ENCODE measurements around the gene TMA16. TPM values are rescaled to one million over a fixed set of nuclear protein-coding genes. Genes with fewer than 3 reads are reported as not detected.

Gene TMA16
- total and polyA plus RNA-seq, 2 experiments from 2014 or later, result 26.0 to 26.6 TPM

DNA sequence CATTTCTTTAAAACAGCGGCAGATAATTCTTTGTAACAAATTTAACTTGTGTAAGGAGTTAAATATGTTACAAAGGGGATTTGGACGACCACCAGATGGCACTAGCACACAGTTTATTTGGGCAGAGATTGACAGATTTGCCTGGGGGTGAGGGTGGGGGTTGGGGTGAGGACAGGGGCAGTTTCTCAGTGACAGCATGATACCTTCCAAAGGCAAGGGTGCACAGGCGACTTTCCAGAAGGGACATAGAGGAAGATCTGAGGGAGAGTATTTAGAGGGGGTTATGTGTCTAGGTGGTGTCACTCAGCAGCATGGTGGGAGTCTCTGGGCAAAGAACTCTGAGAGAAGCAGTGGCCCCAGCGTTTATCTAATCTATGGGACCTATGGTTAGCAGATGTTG lies 9.6 kb upstream of the TMA16 start:
- H3K9me3 ChIP-seq (ENCODE audit: low read depth), result no peaks in the 10 kb centered on the region
- H3K79me2 ChIP-seq (ENCODE audit: insufficient read depth), result no peaks in the 10 kb centered on the region
- no peaks in the 10 kb centered on the region for H3K9me2 ChIP-seq (ENCODE audit: insufficient read depth)
- DNase-seq, result peak; percentile 47
- no peak overlapping the region for H3K27ac ChIP-seq
- no peaks in the 10 kb centered on the region for H3K4me1 ChIP-seq (ENCODE audit: insufficient read depth)
- H3F3A ChIP-seq (ENCODE audit: insufficient read depth), result no peaks in the 10 kb centered on the region
- H3K4me3 ChIP-seq, result no peak overlapping the region
- H3K9ac ChIP-seq, result no peak overlapping the region
- TF ChIP-seq EZH2phosphoT487 (IDR thresholded peaks at IDR 0.05; ENCODE audit: insufficient read depth, low read depth) (no peak), EZH2 (IDR thresholded peaks at IDR 0.05; ENCODE audit: insufficient read depth, poor library complexity, severe bottlenecking) (no peak)
- H2AFZ ChIP-seq, result no peak overlapping the region
- H3K27me3 ChIP-seq (replicated peaks; ENCODE audit: insufficient read depth), result peaks cover 5% of the 10 kb centered on the region; the same call in 1 of the 2 replicates
- no peak overlapping the region for H3K4me2 ChIP-seq (ENCODE audit: unreplicated experiment)
- no peaks in the 10 kb centered on the region for H3K36me3 ChIP-seq (ENCODE audit: low read depth)
- no peaks in the 10 kb centered on the region for H4K20me1 ChIP-seq (ENCODE audit: insufficient read depth)
- WGBS, 2 experiments (ENCODE audit: low coverage in 1 of 2, low lambda C conversion rate in 2 of 2, missing lambda C conversion rate in 2 of 2), result 0 to 4% methylated on average over 3 to 4 of the region's 4 CpGs
- in situ Hi-C loops (cut with MboI), result no loop called here

GRCh38 chr4:163485589-163485988 lies 8.9 kb upstream of the TMA16 start:
- TF ChIP-seq EZH2 (IDR thresholded peaks at IDR 0.05; ENCODE audit: insufficient read depth, poor library complexity, severe bottlenecking), result no peak
- TF ChIP-seq EZH2phosphoT487 (IDR thresholded peaks at IDR 0.05; ENCODE audit: insufficient read depth, low read depth), result no peak
- no peaks in the 10 kb centered on the region for H4K20me1 ChIP-seq (ENCODE audit: insufficient read depth)
- in situ Hi-C loops (cut with MboI), result no loop called here
- no peaks in the 10 kb centered on the region for H3K9me2 ChIP-seq (ENCODE audit: insufficient read depth)
- H3K27ac ChIP-seq, result no peak overlapping the region
- no peak for DNase-seq
- H3K4me2 ChIP-seq (ENCODE audit: unreplicated experiment), result no peak overlapping the region
- no peaks in the 10 kb centered on the region for H3K9me3 ChIP-seq (ENCODE audit: low read depth)
- H3K9ac ChIP-seq, result no peak overlapping the region
- H3K36me3 ChIP-seq (ENCODE audit: low read depth), result no peaks in the 10 kb centered on the region
- H3K4me1 ChIP-seq (ENCODE audit: insufficient read depth), result no peaks in the 10 kb centered on the region
- no peak overlapping the region for H3K4me3 ChIP-seq
- 20 to 38% methylated on average over 2 of the region's 2 CpGs for WGBS, 2 experiments (ENCODE audit: low coverage in 1 of 2, low lambda C conversion rate in 2 of 2, missing lambda C conversion rate in 2 of 2)
- peaks cover 5% of the 10 kb centered on the region; the same call in 1 of the 2 replicates for H3K27me3 ChIP-seq (replicated peaks; ENCODE audit: insufficient read depth)
- H3F3A ChIP-seq (ENCODE audit: insufficient read depth), result no peaks in the 10 kb centered on the region
- H2AFZ ChIP-seq, result no peak overlapping the region
- H3K79me2 ChIP-seq (ENCODE audit: insufficient read depth), result no peaks in the 10 kb centered on the region

DNA sequence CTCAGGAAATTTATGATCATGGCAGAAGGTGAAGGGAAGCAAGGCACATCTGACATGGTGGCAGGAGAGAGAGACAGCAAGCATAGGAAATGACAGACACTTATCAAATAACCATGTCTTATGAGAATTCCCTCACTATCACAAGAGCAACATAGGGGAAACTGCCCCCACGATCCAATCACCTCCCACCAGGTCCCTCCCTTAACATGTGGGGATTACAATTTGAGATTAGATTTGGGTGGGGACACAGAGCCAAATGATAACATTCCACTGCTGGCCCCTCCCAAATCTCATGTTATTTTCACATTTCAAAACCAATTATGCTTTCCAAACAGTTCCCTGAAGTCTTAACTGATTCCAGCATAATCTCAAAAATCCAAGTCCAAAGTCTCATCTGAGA lies 8.2 kb upstream of the TMA16 start:
- H3K79me2 ChIP-seq (ENCODE audit: insufficient read depth), result no peaks in the 10 kb centered on the region
- H3K9me2 ChIP-seq (ENCODE audit: insufficient read depth), result no peaks in the 10 kb centered on the region
- H3K27ac ChIP-seq, result no peak overlapping the region
- H3K4me1 ChIP-seq (ENCODE audit: insufficient read depth), result no peaks in the 10 kb centered on the region
- H3F3A ChIP-seq (ENCODE audit: insufficient read depth), result no peaks in the 10 kb centered on the region
- no peak for DNase-seq
- no peaks in the 10 kb centered on the region for H3K36me3 ChIP-seq (ENCODE audit: low read depth)
- no peaks in the 10 kb centered on the region for H3K9me3 ChIP-seq (ENCODE audit: low read depth)
- H3K4me2 ChIP-seq (ENCODE audit: unreplicated experiment), result no peak overlapping the region
- TF ChIP-seq EZH2phosphoT487 (IDR thresholded peaks at IDR 0.05; ENCODE audit: insufficient read depth, low read depth), result no peak
- in situ Hi-C loops (cut with MboI), result no loop called here
- WGBS, 2 experiments (ENCODE audit: low coverage in 1 of 2, low lambda C conversion rate in 2 of 2, missing lambda C conversion rate in 2 of 2), result 18 to 33% methylated on average over 1 of the region's 1 CpG
- H3K4me3 ChIP-seq, result no peak overlapping the region
- no peaks in the 10 kb centered on the region for H4K20me1 ChIP-seq (ENCODE audit: insufficient read depth)
- H2AFZ ChIP-seq, result no peak overlapping the region
- peaks cover 5% of the 10 kb centered on the region; the same call in 1 of the 2 replicates for H3K27me3 ChIP-seq (replicated peaks; ENCODE audit: insufficient read depth)
- H3K9ac ChIP-seq, result no peak overlapping the region

DNA sequence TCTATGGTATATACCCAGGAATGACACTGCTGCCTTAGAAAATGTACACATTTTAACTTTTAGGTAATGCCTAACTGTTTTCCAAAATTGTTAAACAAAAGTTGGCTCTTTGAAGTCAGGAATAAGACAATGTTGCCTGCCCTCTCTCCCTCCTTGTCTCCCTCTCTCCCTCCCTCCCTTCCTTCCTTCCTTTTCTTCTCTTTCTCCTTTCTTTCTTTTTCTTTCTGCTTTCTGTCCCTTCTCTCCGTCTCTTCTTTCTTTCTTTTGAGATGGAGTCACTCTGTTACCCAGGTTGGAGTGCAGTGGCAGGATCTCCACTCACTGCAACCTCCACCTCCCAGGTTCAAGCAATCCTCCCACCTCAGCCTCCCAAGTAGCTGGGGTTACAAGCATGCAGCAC lies 4.6 kb upstream of the TMA16 start:
- no peak overlapping the region for H2AFZ ChIP-seq
- no peak overlapping the region for H3K4me3 ChIP-seq
- H4K20me1 ChIP-seq (ENCODE audit: insufficient read depth), result no peaks in the 10 kb centered on the region
- 25 to 53% methylated on average over 1 of the region's 1 CpG for WGBS, 2 experiments (ENCODE audit: low coverage in 1 of 2, low lambda C conversion rate in 2 of 2, missing lambda C conversion rate in 2 of 2)
- H3K79me2 ChIP-seq (ENCODE audit: insufficient read depth), result peaks cover 1% of the 10 kb centered on the region
- no peak overlapping the region for H3K4me2 ChIP-seq (ENCODE audit: unreplicated experiment)
- H3K9me2 ChIP-seq (ENCODE audit: insufficient read depth), result no peaks in the 10 kb centered on the region
- in situ Hi-C loops (cut with MboI), result no loop called here
- peaks cover under 1% of the 10 kb centered on the region; the same call in 1 of the 2 replicates for H3F3A ChIP-seq (ENCODE audit: insufficient read depth)
- DNase-seq, result no peak
- 0 out of 2 replicates have a peak, but pooled peaks cover under 1% of the 10 kb centered on the region for H3K27me3 ChIP-seq (replicated peaks; ENCODE audit: insufficient read depth)
- 0 out of 2 replicates have a peak, but pooled peaks cover 5% of the 10 kb centered on the region for H3K4me1 ChIP-seq (ENCODE audit: insufficient read depth)
- no peaks in the 10 kb centered on the region for H3K9me3 ChIP-seq (ENCODE audit: low read depth)
- TF ChIP-seq EZH2 (IDR thresholded peaks at IDR 0.05; ENCODE audit: insufficient read depth, poor library complexity, severe bottlenecking) (no peak), EZH2phosphoT487 (IDR thresholded peaks at IDR 0.05; ENCODE audit: insufficient read depth, low read depth) (no peak)
- no peak overlapping the region for H3K27ac ChIP-seq
- H3K36me3 ChIP-seq (ENCODE audit: low read depth), result no peaks in the 10 kb centered on the region
- no peak overlapping the region for H3K9ac ChIP-seq

Measured in GM23248 (cell line).